Stomach (tissue), 9 donors: ENCODE data around the gene TENM3. TPM values are rescaled to one million over a fixed set of nuclear protein-coding genes. Genes with fewer than 3 reads are reported as not detected.

Experiments
- DNase-seq, 2 donors: peaks; one replicate each; pipeline versions ENCODE4 v3.0.0 to v3.0.0-alpha.2; 2013 to 2019
- H3K27ac ChIP-seq, 5 donors: fragments of 200-600 bp in 4 of 5; sonication (generic) in 4 of 5; one replicate each; pipeline ENCODE4 v1.5.1; 2013 to 2019; ENCODE audit warnings: mild to moderate bottlenecking in 1 of 5, moderate library complexity in 1 of 5
- H3K27me3 ChIP-seq, 3 donors: fragments of 200-600 bp; sonication (generic); one replicate each; pipeline ENCODE4 v1.5.1; 2017 to 2019; ENCODE audit warnings: mixed run types in 1 of 3
- H3K36me3 ChIP-seq, 4 donors: fragments of 200-600 bp; sonication (generic); 1 replicate in 3 of 4; 2 replicates in 1 of 4; pipeline ENCODE4 v1.5.1; 2016 to 2019
- H3K4me1 ChIP-seq, 4 donors: fragments of 200-600 bp; sonication (generic); one replicate each; pipeline ENCODE4 v1.5.1; 2016 to 2019
- H3K4me3 ChIP-seq, 4 donors: fragments of 200-600 bp; sonication (generic) in 3 of 4; one replicate each; pipeline ENCODE4 v1.5.1; 2016 to 2019; ENCODE audit warnings: mild to moderate bottlenecking in 1 of 4
- H3K9me3 ChIP-seq, 4 donors: fragments of 200-600 bp; sonication (generic); one replicate each; pipeline ENCODE4 v1.5.1; 2016 to 2019
- CTCF ChIP-seq, 7 experiments: fragments of 450-650 bp in 4 of 7; fragments of 200-600 bp in 3 of 7; sonication (generic) in 3 of 7; IDR thresholded peaks; one replicate each; pipeline ENCODE4 v1.5.1; 2016 to 2019; ENCODE audit warnings: antibody characterized with exemption in 7 of 7, control low read depth in 2 of 7, mild to moderate bottlenecking in 1 of 7
- EP300 ChIP-seq: sonication (generic); formaldehyde crosslinking; IDR thresholded peaks from one replicate; pipeline ENCODE4 v1.6.1; 2017; ENCODE audit warnings: antibody characterized with exemption
- POLR2A ChIP-seq, 4 donors: fragments of 450-650 bp; IDR thresholded peaks; one replicate each; pipeline ENCODE4 v1.6.1; 2016; ENCODE audit warnings: antibody characterized with exemption in 4 of 4, control low read depth in 2 of 4, mild to moderate bottlenecking in 1 of 4, moderate library complexity in 1 of 4
- POLR2AphosphoS5 ChIP-seq, 3 donors: sonication (generic); formaldehyde crosslinking; IDR thresholded peaks; one replicate each; pipeline ENCODE4 v1.6.1; 2016; ENCODE audit warnings: antibody characterized with exemption in 3 of 3
- WGBS, 5 donors: extraction: QIAGEN DNeasy Blood & Tissue Kit in 3 of 5; methylation state at CpG; one replicate each; pipeline versions ENCODE4 v1.1.5 to v1.1.7; 2013 to 2018; 5-methylcytosine and 5-hydroxymethylcytosine counted together
- intact Hi-C: fragments of 100-400 bp; cut with DNase I; formaldehyde crosslinking; loops from one replicate; pipeline ENCODE4 v1.15.1; 2023; ENCODE audit warnings: low total_unique reads
- polyA plus RNA-seq, 3 donors: library from polyadenylated mRNA; stranded (reverse); fragments of 200-250 nt; gene quantifications; one replicate each; pipeline ENCODE4 v1.2.3, GENCODE V29; 2013
- total RNA-seq, 5 donors: library from RNA; depleted of rRNA; stranded (reverse); fragments of >200 nt; gene quantifications; one replicate each; pipeline versions ENCODE4 v1.1.0 to v1.2.3, GENCODE V29; 2014 to 2016
- donor health status: healthy with polysubstance abuse.
- donor health status: Bipolar disorder and iron deficiency.
- donor health status: healthy.

Gene TENM3
- total and polyA plus RNA-seq, 8 donors = under 0.01 to 8.3 (median 0.44) TPM

GRCh38 chr4:182764137-182764536 lies 520.9 kb downstream of the TENM3 start:
- Histone ChIP-seq H3K4me3 (no peak overlapping the region), H3K27me3 (no peaks in the 10 kb centered on the region), H3K36me3 (no peaks in the 10 kb centered on the region), H3K27ac (no peak overlapping the region), H3K9me3 (no peaks in the 10 kb centered on the region), H3K4me1 (no peaks in the 10 kb centered on the region)
- DNase-seq = no peak
- 24 to 47% (median 34%) methylated on average over 4 of the region's 4 CpGs for WGBS, 5 donors
- no peak for TF ChIP-seq EP300
- no peak for TF ChIP-seq POLR2AphosphoS5 (IDR thresholded peaks at IDR 0.05)
- TF ChIP-seq POLR2A (IDR thresholded peaks at IDR 0.05) = no peak
- no peak for TF ChIP-seq CTCF (IDR thresholded peaks at IDR 0.05)
- intact Hi-C loops = no loop called here

GRCh38 chr4:182764642-182765041 lies 521.4 kb downstream of the TENM3 start:
- TF ChIP-seq POLR2AphosphoS5 (IDR thresholded peaks at IDR 0.05) = no peak
- TF ChIP-seq CTCF (IDR thresholded peaks at IDR 0.05) = no peak
- no peak for TF ChIP-seq EP300
- TF ChIP-seq POLR2A (IDR thresholded peaks at IDR 0.05) = no peak
- H3K9me3 ChIP-seq = no peaks in the 10 kb centered on the region
- WGBS, 5 donors = 75 to 87% (median 81%) methylated on average over 8 of the region's 8 CpGs
- no peaks in the 10 kb centered on the region for H3K4me1 ChIP-seq
- H3K36me3 ChIP-seq = no peaks in the 10 kb centered on the region
- no peak overlapping the region for H3K27ac ChIP-seq
- DNase-seq = no peak
- H3K4me3 ChIP-seq = no peak overlapping the region
- H3K27me3 ChIP-seq = no peaks in the 10 kb centered on the region
- intact Hi-C loops = no loop called here

- no peak overlapping the region for H3K4me3 ChIP-seq
- no peak overlapping the region for H3K27ac ChIP-seq
- H3K9me3 ChIP-seq = no peaks in the 10 kb centered on the region
- DNase-seq = peak in 1 of 2 donors; percentile 54
- H3K27me3 ChIP-seq = no peaks in the 10 kb centered on the region
- no peak for TF ChIP-seq POLR2AphosphoS5 (IDR thresholded peaks at IDR 0.05)
- TF ChIP-seq EP300 = no peak
- no peak for TF ChIP-seq CTCF (IDR thresholded peaks at IDR 0.05)
- TF ChIP-seq POLR2A (IDR thresholded peaks at IDR 0.05) = no peak
- no peaks in the 10 kb centered on the region for H3K36me3 ChIP-seq
- intact Hi-C loops = no loop called here
- WGBS, 5 donors = 62 to 77% (median 72%) methylated on average over 7 of the region's 7 CpGs
- no peaks in the 10 kb centered on the region for H3K4me1 ChIP-seq
Observed at GRCh38 chr4:182765987-182766856, 523.0 kb downstream of the TENM3 start.

- no peaks in the 10 kb centered on the region for H3K36me3 ChIP-seq
Observed at GRCh38 chr4:182766857-182767250, 523.7 kb downstream of the TENM3 start.

More at GRCh38 chr4:182766857-182767250, 523.7 kb downstream of the TENM3 start:
- H3K27ac ChIP-seq = no peak overlapping the region
- no peaks in the 10 kb centered on the region for H3K4me1 ChIP-seq
- H3K27me3 ChIP-seq = no peaks in the 10 kb centered on the region
- no peak for DNase-seq
- TF ChIP-seq CTCF (IDR thresholded peaks at IDR 0.05) (no peak), EP300 (no peak), POLR2A (IDR thresholded peaks at IDR 0.05) (no peak), POLR2AphosphoS5 (IDR thresholded peaks at IDR 0.05) (no peak)
- intact Hi-C loops = no loop called here
- H3K4me3 ChIP-seq = no peak overlapping the region
- whole genome bisulfite sequencing, 5 donors = 94 to 99% (median 96%) methylated on average over 5 of the region's 5 CpGs
- no peaks in the 10 kb centered on the region for H3K9me3 ChIP-seq
